WI38 (cell line): Measurements from ENCODE around the gene HIPK2.

Source experiments
- H3K4me3 ChIP-seq: 2 replicates; pipeline ENCODE4 v1.5.1; 2011; ENCODE audit warnings: low read depth, mild to moderate bottlenecking, control low read depth, low read length
- TF ChIP-seq, protein P1 (sequence below): IDR thresholded peaks from 2 replicates; pipeline ENCODE4 v1.5.1; 2012; ENCODE audit warnings: low read depth, mild to moderate bottlenecking, control low read depth, low read length

The HIPK2 gene

DNA sequence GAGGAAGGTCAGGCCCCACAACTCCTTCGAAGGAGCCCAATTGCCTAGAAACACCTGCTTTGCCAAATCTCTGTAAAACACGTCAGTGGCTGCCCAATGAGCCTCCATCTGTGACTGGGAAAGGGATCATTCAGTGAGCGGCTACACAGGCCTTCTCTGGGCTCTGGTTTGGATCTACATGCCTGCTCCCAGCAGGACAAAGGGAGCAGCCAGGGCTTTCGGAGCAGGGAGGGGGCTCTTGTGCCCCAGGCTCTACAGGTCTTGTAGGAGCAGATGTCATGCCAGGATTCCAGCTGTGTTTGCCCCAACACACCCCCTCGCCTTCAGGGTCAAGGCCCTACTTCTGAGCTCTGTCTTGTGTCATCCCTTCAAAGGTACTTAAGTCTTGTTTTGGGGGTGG lies 180.8 kb downstream of the HIPK2 start:
- TF ChIP-seq, protein P1, sequence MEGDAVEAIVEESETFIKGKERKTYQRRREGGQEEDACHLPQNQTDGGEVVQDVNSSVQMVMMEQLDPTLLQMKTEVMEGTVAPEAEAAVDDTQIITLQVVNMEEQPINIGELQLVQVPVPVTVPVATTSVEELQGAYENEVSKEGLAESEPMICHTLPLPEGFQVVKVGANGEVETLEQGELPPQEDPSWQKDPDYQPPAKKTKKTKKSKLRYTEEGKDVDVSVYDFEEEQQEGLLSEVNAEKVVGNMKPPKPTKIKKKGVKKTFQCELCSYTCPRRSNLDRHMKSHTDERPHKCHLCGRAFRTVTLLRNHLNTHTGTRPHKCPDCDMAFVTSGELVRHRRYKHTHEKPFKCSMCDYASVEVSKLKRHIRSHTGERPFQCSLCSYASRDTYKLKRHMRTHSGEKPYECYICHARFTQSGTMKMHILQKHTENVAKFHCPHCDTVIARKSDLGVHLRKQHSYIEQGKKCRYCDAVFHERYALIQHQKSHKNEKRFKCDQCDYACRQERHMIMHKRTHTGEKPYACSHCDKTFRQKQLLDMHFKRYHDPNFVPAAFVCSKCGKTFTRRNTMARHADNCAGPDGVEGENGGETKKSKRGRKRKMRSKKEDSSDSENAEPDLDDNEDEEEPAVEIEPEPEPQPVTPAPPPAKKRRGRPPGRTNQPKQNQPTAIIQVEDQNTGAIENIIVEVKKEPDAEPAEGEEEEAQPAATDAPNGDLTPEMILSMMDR = no peak
- no peak overlapping the region for H3K4me3 ChIP-seq

DNA sequence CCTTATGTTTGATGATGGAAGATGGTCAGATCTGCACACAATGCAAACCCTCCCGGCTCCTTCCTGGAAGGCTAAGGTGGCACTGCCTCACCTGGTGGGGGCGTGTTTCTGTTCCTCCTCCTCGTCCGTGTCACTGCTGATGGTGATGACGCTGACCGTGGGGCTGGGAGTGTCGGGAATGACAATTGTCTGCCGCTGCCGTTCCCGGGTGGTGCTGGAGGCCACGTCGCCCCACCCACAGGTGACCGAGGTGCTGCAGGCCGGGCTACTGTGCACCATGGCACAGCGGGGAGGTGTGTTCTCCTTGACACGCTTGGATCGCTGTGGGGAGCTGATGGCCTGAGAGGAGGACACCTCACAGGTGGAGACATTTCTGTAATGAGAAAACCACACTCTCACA lies 181.2 kb downstream of the HIPK2 start:
- TF ChIP-seq, protein P1 = no peak

DNA sequence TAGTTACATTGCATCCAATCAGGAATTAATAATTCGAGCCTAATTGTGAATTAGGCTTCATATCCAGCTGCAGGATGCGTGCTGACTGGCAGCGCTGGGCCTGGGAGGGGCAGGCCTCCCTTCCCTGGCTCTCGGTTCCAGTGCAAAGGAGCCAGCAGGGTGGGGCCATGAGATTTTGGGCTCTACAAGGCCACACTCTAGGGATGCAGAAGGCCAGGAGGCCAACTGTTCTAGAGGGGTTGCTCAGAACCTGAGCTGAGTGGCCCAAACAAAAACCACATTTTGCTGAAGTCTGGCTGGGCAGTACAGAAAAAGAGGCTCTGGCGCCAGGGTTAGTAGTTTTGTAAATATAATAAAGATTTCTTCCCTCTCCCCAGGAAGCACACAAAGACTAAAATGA lies 182.0 kb downstream of the HIPK2 start:
- TF ChIP-seq, protein P1 = no peak
- H3K4me3 ChIP-seq = no peak overlapping the region

More for the DNA sequence above, 181.2 kb downstream of the HIPK2 start:
- no peak overlapping the region for H3K4me3 ChIP-seq

DNA sequence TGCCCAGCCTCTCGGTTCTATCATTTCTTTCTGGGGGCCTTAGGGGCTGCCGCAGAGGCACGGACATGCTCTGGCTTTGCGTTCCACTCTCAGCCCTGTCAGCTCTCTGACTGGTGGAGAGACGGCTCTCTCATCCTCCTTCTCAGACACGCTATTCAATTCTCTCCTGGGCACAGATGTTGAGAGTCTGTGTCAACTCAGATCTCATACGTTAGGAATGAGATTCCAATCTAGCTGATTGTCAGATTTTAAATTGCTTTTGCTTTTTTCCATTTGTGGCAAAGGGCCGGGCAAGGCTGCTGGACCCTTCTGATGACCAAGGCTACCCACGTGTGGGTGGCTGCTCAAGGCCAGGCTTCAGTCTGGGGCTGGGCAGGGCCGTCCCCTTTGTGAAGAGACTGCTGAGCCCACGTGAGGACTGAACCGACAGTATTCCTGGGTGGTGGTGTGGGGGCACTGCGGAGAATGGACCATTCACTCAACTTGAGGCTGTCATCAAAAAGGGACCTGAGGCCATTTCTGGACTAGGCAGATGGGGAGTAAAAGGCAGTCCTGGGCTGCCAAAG lies 182.8 kb downstream of the HIPK2 start:
- no peak overlapping the region for H3K4me3 ChIP-seq
- TF ChIP-seq, protein P1 = no peak

DNA sequence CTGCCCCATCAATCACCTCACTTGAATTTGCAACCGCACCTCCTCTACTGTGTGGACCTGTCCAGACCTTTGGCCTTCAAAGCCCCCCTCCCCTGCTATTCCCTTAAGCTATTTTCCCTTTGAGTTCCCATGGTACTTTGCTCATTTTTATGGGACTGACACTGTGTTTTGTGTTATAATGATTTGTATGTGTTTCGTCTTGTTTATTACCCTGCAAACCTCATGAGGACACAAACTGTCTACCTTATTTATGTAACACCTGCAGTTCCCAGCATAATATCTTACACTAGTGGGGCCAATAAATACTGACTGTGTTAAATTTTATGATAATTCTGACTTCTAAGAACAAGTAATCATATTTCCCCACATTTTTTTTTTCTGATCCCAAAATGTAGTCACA lies 183.7 kb downstream of the HIPK2 start:
- TF ChIP-seq, protein P1 = no peak
- H3K4me3 ChIP-seq = no peak overlapping the region

DNA sequence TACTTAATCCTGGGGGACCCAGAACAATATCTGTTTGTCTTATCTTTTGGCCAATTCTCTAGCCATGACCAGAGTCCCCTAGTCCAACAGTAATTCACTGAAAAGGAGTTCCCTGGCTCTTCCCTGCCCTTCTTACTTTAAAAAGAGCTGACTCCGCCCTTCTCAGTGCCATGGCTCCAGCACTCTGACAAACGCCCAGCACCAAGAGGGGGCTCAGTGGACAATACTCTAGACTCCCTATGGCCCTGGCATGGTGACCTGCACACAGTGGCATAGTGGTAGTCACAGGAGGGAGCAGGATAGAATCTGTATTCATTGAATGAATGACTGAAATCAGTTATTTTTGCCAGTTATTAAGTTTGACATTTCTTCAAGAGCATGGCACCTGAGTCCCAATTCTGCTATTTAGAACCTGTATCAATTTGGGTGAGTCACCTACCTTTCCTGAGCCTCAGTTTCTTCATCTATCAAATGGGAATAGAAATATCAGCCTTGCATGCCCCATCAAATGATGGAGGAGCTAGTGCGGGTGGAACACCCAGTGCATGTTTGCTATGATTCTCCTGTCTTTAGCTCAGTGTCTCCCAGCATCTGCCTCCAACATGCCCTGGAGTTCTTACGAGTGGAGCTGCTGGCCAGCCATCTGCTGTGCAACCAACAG lies 184.9 kb downstream of the HIPK2 start:
- TF ChIP-seq, protein P1 = no peak
- H3K4me3 ChIP-seq = no peak overlapping the region

DNA sequence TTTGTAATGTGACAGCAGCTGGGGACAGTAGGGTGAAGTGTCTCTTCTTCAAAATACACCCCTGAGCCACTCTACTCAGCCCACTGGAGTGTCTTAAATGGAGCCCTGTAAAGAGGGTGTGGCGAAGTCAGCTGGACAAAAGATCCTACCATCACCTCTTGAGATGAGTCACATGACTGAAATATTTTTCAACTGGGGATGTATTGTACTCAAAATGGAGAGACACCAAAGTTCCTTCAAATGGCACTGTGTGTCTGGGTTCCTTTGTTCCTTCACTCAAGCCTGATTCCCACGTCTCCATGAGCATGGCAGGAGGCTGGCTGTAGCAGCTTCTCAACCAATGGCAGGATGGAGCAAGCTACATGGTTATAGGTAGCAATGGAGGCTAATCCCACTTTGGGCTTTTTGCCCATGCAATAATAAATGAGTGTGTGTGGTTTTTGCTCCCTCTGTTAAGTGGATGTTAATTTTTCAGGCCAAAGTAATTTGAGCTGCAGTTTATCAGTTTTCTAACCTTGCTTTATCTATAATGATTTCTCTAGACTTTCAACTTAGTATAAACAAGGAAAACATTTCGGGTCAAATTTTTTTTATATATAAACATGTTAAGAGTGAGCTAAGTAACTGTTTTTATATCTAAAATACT lies 186.1 kb downstream of the HIPK2 start:
- no peak overlapping the region for H3K4me3 ChIP-seq
- TF ChIP-seq, protein P1 = no peak
